IMR-90 (cell line): ENCODE measurements around the gene RAVER2. TPM values are rescaled to one million over a fixed set of nuclear protein-coding genes. Genes with fewer than 3 reads are reported as not detected.

Experiments
- ATAC-seq: fragments of 200-7000 bp; cut with Tn5 transposase; 2 replicates; pipeline ENCODE4 v1.9.1; 2020; ENCODE audit warnings: low read depth, mild to moderate bottlenecking, moderate library complexity
- BruUV-seq: library from RNA; stranded (reverse); fragments of 400-500 nt; replicated peaks from 2 replicates; lab custom pipeline; 2021; lab: Mats Ljungman, UMichigan
- CTCF ChIA-PET: fragments of 300-600 bp; formaldehyde crosslinking; extraction: SDS; loops from one replicate; lab custom pipeline; 2021; ENCODE audit warnings: antibody characterized with exemption; lab: Yijun Ruan, JAX
- POLR2A ChIA-PET: fragments of 300-600 bp; sonication (Branson Sonifier 250); formaldehyde crosslinking; loops from one replicate; lab custom pipeline; 2022; ENCODE audit warnings: antibody characterized with exemption; ENCODE audit not compliant: unreplicated experiment; lab: Charles Lee
- DNase-seq: peaks from one replicate; pipeline ENCODE4 v3.0.0; 2013
- H2AFZ ChIP-seq: replicated peaks from 2 replicates; pipeline ENCODE3; 2013; ENCODE audit warnings: low read length, mild to moderate bottlenecking; ENCODE audit not compliant: poor library complexity
- H2AK5ac ChIP-seq: 2 replicates; pipeline ENCODE4 v1.6.1; 2013; ENCODE audit warnings: low read depth, low read length, inconsistent platforms
- H2AK9ac ChIP-seq: replicated peaks from 2 replicates; pipeline ENCODE3; 2013; ENCODE audit warnings: mild to moderate bottlenecking, low read depth, low read length, moderate library complexity; ENCODE audit not compliant: poor library complexity
- H2BK120ac ChIP-seq: 2 replicates; pipeline ENCODE4 v1.6.1; 2013; ENCODE audit warnings: low read depth, low read length, inconsistent platforms
- H2BK15ac ChIP-seq: 3 replicates; pipeline ENCODE4 v1.6.1; 2013; ENCODE audit warnings: low read depth, low read length, inconsistent platforms
- H2BK20ac ChIP-seq: 2 replicates; pipeline ENCODE4 v1.6.1; 2013; ENCODE audit warnings: low read depth, mild to moderate bottlenecking, inconsistent platforms, low read length, moderate library complexity
- H2BK5ac ChIP-seq: 2 replicates; pipeline ENCODE4 v1.6.1; 2013; ENCODE audit warnings: mild to moderate bottlenecking, low read depth, low read length, inconsistent platforms; ENCODE audit not compliant: poor library complexity, severe bottlenecking
- H3K14ac ChIP-seq: replicated peaks from 2 replicates; pipeline ENCODE4 v1.6.1; 2013; ENCODE audit warnings: low read depth, low read length, inconsistent platforms
- H3K18ac ChIP-seq: 2 replicates; pipeline ENCODE4 v1.6.1; 2013; ENCODE audit warnings: low read depth, low read length, control low read depth
- H3K23ac ChIP-seq: 2 replicates; pipeline ENCODE4 v1.6.1; 2013; ENCODE audit warnings: low read depth, low read length, inconsistent platforms
- H3K27ac ChIP-seq: 2 replicates; pipeline ENCODE4 v1.5.1; 2013; ENCODE audit warnings: mild to moderate bottlenecking, control low read depth, low read length; ENCODE audit not compliant: insufficient read depth
- H3K27me3 ChIP-seq: 2 replicates; pipeline ENCODE4 v1.6.1; 2013; ENCODE audit warnings: low read length; ENCODE audit not compliant: control insufficient read depth, insufficient read depth
- H3K36me3 ChIP-seq: 2 replicates; pipeline ENCODE4 v1.6.1; 2013; ENCODE audit warnings: low read length, mixed read lengths; ENCODE audit not compliant: control insufficient read depth, insufficient read depth
- H3K4ac ChIP-seq: 2 replicates; pipeline ENCODE4 v1.6.1; 2013; ENCODE audit warnings: low read depth, low read length, inconsistent platforms
- H3K4me1 ChIP-seq: 2 replicates; pipeline ENCODE4 v1.6.1; 2013; ENCODE audit warnings: low read length, mixed read lengths; ENCODE audit not compliant: control insufficient read depth, insufficient read depth
- H3K4me2 ChIP-seq: 2 replicates; pipeline ENCODE4 v1.6.1; 2013; ENCODE audit warnings: low read depth, mild to moderate bottlenecking, control low read depth, low read length, moderate library complexity
- H3K4me3 ChIP-seq: 2 replicates; pipeline ENCODE4 v1.5.1; 2013; ENCODE audit warnings: low read depth, mild to moderate bottlenecking, control low read depth, low read length, moderate library complexity; ENCODE audit not compliant: insufficient read depth
- H3K56ac ChIP-seq: 2 replicates; pipeline ENCODE4 v1.6.1; 2013; ENCODE audit warnings: low read length, inconsistent platforms; ENCODE audit not compliant: insufficient read depth; ENCODE audit errors: extremely low read depth
- H3K79me1 ChIP-seq, 2 experiments: 2 replicates each; pipeline ENCODE4 v1.6.1; 2013; ENCODE audit warnings: low read length in 2 of 2, inconsistent platforms in 1 of 2, low read depth in 1 of 2
- H3K9ac ChIP-seq: 2 replicates; pipeline ENCODE4 v1.6.1; 2013; ENCODE audit warnings: low read depth, low read length, control low read depth
- H3K9me1 ChIP-seq: 2 replicates; pipeline ENCODE4 v1.6.1; 2013; ENCODE audit warnings: low read length, inconsistent platforms; ENCODE audit not compliant: insufficient read depth
- H3K9me3 ChIP-seq: 2 replicates; pipeline ENCODE4 v1.6.1; 2013; ENCODE audit warnings: low read length; ENCODE audit not compliant: control insufficient read depth, insufficient read depth
- H4K20me1 ChIP-seq: 2 replicates; pipeline ENCODE4 v1.6.1; 2013; ENCODE audit warnings: low read length, inconsistent platforms; ENCODE audit not compliant: insufficient read depth
- H4K5ac ChIP-seq: 2 replicates; pipeline ENCODE4 v1.6.1; 2013; ENCODE audit warnings: mild to moderate bottlenecking, low read depth, low read length, control low read depth
- H4K8ac ChIP-seq, 2 experiments: 2 replicates each; pipeline ENCODE4 v1.6.1; 2013; ENCODE audit warnings: low read depth in 2 of 2, low read length in 2 of 2, control low read depth in 1 of 2, inconsistent platforms in 1 of 2
- H4K91ac ChIP-seq: 2 replicates; pipeline ENCODE4 v1.6.1; 2013; ENCODE audit warnings: low read depth, low read length, inconsistent platforms; ENCODE audit not compliant: insufficient read depth
- BHLHE40 ChIP-seq: fragments of 150-350 bp; IDR thresholded peaks from 2 replicates; pipeline ENCODE4 v1.6.1; 2016; ENCODE audit warnings: mild to moderate bottlenecking, low read depth, low read length
- CEBPB ChIP-seq: IDR thresholded peaks from 2 replicates; pipeline ENCODE4 v1.6.1; 2012; ENCODE audit warnings: low read depth, low read length, improper control_type of control experiment
- CHD1 ChIP-seq: IDR thresholded peaks from 2 replicates; pipeline ENCODE4 v1.6.1; 2012; ENCODE audit warnings: low read depth, low read length, improper control_type of control experiment
- MAFK ChIP-seq: IDR thresholded peaks from 2 replicates; pipeline ENCODE4 v1.6.1; 2012; ENCODE audit warnings: low read depth, low read length, improper control_type of control experiment
- MAZ ChIP-seq: IDR thresholded peaks from 2 replicates; pipeline ENCODE4 v1.6.1; 2012; ENCODE audit warnings: low read depth, mild to moderate bottlenecking, low read length, improper control_type of control experiment, moderate library complexity, borderline replicate concordance
- NFE2L2 ChIP-seq: fragments of 150-350 bp; IDR thresholded peaks from 2 replicates; pipeline ENCODE4 v1.6.1; 2016; ENCODE audit warnings: low read depth, mild to moderate bottlenecking, low read length
- POLR2A ChIP-seq: IDR thresholded peaks from 2 replicates; pipeline ENCODE4 v1.6.1; 2012; ENCODE audit warnings: mild to moderate bottlenecking, low read depth, low read length
- RAD21 ChIP-seq: IDR thresholded peaks from 2 replicates; pipeline ENCODE4 v1.6.1; 2012; ENCODE audit warnings: low read length, improper control_type of control experiment
- RCOR1 ChIP-seq: IDR thresholded peaks from 2 replicates; pipeline ENCODE4 v1.6.1; 2012; ENCODE audit warnings: mild to moderate bottlenecking, low read length, improper control_type of control experiment; ENCODE audit not compliant: insufficient replicate concordance
- RFX5 ChIP-seq: IDR thresholded peaks from 2 replicates; pipeline ENCODE4 v1.8.0; 2012; ENCODE audit warnings: low read depth, mild to moderate bottlenecking, low read length, moderate library complexity
- SMC3 ChIP-seq: fragments of 150-350 bp; IDR thresholded peaks from 2 replicates; pipeline ENCODE4 v1.6.1; 2016; ENCODE audit warnings: low read depth, mild to moderate bottlenecking, antibody characterized with exemption, low read length, moderate library complexity
- WGBS, 2 experiments: methylation state at CpG; one replicate each; pipeline versions ENCODE4 v1.1.5 to v1.1.7; 2013; ENCODE audit warnings: missing lambda C conversion rate in 2 of 2; ENCODE audit not compliant: insufficient read length in 1 of 2; ENCODE audit errors: extremely low coverage in 2 of 2; 5-methylcytosine and 5-hydroxymethylcytosine counted together
- dilution Hi-C: fragments of 300-500 bp; cut with HindIII; formaldehyde crosslinking; loops from one replicate; pipeline ENCODE4 v1.14.3; 2018; ENCODE audit warnings: low sequenced_read_pairs; ENCODE audit not compliant: unreplicated experiment
- in situ Hi-C: fragments of 300-500 bp; cut with MboI; formaldehyde crosslinking; loops from 3 replicates; pipeline ENCODE4 v1.14.3; 2019; ENCODE audit warnings: low sequenced_read_pairs, inconsistent platforms, mixed read lengths
- intact Hi-C: fragments of 100-400 bp; cut with micrococcal nuclease; formaldehyde crosslinking; loops from 2 replicates; pipeline ENCODE4 v1.10.0; 2022
- polyA plus RNA-seq, 3 experiments: library from polyadenylated mRNA; depleted of rRNA; stranded (reverse); fragments of >200 nt; gene quantifications; 2 replicates each; pipeline ENCODE4 v1.2.3, GENCODE V29; 2012; ENCODE audit warnings: low replicate concordance in 1 of 3
- total RNA-seq: library from RNA; depleted of rRNA; stranded (reverse); fragments of >200 nt; gene quantifications from 2 replicates; pipeline ENCODE4 v1.2.3, GENCODE V29; 2012
- TF ChIP-seq, protein P1 (sequence below): fragments of 150-350 bp; IDR thresholded peaks from 2 replicates; pipeline ENCODE4 v1.6.1; 2016; ENCODE audit warnings: low read depth, mild to moderate bottlenecking, low read length, moderate library complexity, borderline replicate concordance
- TF ChIP-seq, protein P2 (sequence below): fragments of 150-350 bp; IDR thresholded peaks from 2 replicates; pipeline ENCODE4 v1.6.1; 2017; ENCODE audit warnings: mild to moderate bottlenecking, antibody characterized with exemption, low read length, low read depth
- TF ChIP-seq, protein P3 (sequence below): conservative IDR thresholded peaks from 2 replicates; pipeline ENCODE4 v1.5.1; 2012; ENCODE audit warnings: mild to moderate bottlenecking, low read depth, low read length, improper control_type of control experiment

The RAVER2 gene
- total and polyA plus RNA-seq, 2 of the 4 experiments (the other 2 are of a cell fraction) = 3.7 to 6.1 TPM

DNA sequence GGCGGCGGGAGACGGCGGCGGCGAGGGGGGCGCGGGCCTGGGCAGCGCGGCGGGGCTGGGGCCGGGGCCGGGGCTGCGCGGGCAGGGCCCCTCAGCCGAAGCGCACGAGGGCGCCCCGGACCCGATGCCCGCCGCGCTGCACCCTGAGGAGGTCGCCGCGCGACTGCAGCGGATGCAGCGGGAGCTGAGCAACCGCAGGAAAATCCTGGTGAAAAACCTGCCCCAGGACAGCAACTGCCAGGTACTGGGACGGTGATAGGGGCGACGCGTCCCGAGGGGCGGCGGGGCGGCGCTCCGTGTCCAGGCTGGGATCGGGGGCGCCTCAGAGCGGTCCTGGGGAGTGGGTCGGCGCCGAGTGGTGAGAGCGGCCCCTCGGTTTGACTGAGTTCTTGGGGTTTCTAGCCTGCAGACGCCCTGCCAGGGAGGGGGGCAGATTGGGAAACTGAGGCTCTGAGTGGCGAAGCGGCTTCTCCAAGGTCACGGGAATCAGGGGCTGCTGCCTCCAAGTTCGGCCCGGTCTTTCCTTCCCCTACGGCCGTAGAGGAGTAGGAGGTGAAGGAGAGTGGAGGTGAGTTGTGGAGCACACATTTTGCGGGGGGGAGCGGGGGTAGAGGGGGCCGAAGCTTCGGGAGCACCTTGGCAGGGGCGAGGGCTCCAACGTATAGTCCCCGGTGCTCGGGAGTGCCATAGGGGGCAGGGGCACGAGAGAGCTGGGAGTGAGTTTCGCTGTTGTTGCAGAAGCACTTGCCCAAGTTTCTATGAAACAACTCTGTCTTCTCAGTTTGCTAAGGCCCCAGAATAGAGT lies 508 bp downstream of the RAVER2 start:
- WGBS, 2 experiments = 3% methylated on average over 27 of the region's 67 CpGs; no CpG with 5 or more reads in 1 of the 2 experiments
- Histone ChIP-seq H3K23ac (no peak overlapping the region; the same call in 1 of the 2 replicates), H2AK5ac (no peak overlapping the region), H4K5ac (no peak overlapping the region), H2BK5ac (no peak overlapping the region), H2AK9ac (peak overlapping the region; percentile 80), H4K8ac (no peak overlapping the region; a peak in 1 of 4 replicates), H3K9ac (peak overlapping the region; percentile 61), H2BK15ac (no peak overlapping the region), H3K4ac (no peak overlapping the region; the same call in 1 of the 2 replicates), H2BK120ac (no peak overlapping the region), H3K4me1 (no peaks in the 10 kb centered on the region), H3K9me1 (no peaks in the 10 kb centered on the region), H3K79me1 (no peaks in the 10 kb centered on the region; a peak in 1 of 4 replicates), H3K27ac (peak overlapping the region; percentile 12; the same call in 1 of the 2 replicates), H3K4me2 (peak overlapping the region; percentile 59), H3K36me3 (no peaks in the 10 kb centered on the region), H3K4me3 (peak overlapping the region; percentile 68), H4K20me1 (no peaks in the 10 kb centered on the region), H3K18ac (no peak overlapping the region), H2BK20ac (no peak overlapping the region), H3K14ac (0 out of 2 replicates have a peak overlapping the region, but pooled peaks have one; percentile 68), H2AFZ (peak overlapping the region; percentile 87), H4K91ac (no peak overlapping the region), H3K56ac (no peak overlapping the region), H3K27me3 (no peaks in the 10 kb centered on the region), H3K9me3 (no peaks in the 10 kb centered on the region)
- DNase-seq (no peak), ATAC-seq (peak; percentile 33; the same call in 1 of the 2 replicates)
- BruUV-seq = no TSS peak
- ChIA-PET CTCF (interaction anchor here (1.3 kb wide), 1 partner anchor 16 kb away, joined by 3 read pairs; no protein-coding TSS in a partner anchor), POLR2A (no interaction called here)
- intact Hi-C loops (loop anchor here (1.0 to 2.0 kb wide), 2 partner anchors 59 to 79 kb away; no protein-coding TSS in a partner anchor), in situ Hi-C loops (no loop called here), dilution Hi-C loops (no loop called here)
- no peak for TF ChIP-seq RCOR1
- TF ChIP-seq, protein P1, sequence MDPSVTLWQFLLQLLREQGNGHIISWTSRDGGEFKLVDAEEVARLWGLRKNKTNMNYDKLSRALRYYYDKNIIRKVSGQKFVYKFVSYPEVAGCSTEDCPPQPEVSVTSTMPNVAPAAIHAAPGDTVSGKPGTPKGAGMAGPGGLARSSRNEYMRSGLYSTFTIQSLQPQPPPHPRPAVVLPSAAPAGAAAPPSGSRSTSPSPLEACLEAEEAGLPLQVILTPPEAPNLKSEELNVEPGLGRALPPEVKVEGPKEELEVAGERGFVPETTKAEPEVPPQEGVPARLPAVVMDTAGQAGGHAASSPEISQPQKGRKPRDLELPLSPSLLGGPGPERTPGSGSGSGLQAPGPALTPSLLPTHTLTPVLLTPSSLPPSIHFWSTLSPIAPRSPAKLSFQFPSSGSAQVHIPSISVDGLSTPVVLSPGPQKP = no peak
- TF ChIP-seq SMC3 = no peak
- no peak for TF ChIP-seq POLR2A
- TF ChIP-seq CEBPB = no peak
- TF ChIP-seq NFE2L2 = no peak
- TF ChIP-seq CHD1 = no peak
- no peak for TF ChIP-seq MAFK
- no peak for TF ChIP-seq MAZ
- TF ChIP-seq RAD21 = no peak
- TF ChIP-seq, protein P2, sequence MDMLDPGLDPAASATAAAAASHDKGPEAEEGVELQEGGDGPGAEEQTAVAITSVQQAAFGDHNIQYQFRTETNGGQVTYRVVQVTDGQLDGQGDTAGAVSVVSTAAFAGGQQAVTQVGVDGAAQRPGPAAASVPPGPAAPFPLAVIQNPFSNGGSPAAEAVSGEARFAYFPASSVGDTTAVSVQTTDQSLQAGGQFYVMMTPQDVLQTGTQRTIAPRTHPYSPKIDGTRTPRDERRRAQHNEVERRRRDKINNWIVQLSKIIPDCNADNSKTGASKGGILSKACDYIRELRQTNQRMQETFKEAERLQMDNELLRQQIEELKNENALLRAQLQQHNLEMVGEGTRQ = no peak
- TF ChIP-seq BHLHE40 = no peak
- TF ChIP-seq, protein P3, sequence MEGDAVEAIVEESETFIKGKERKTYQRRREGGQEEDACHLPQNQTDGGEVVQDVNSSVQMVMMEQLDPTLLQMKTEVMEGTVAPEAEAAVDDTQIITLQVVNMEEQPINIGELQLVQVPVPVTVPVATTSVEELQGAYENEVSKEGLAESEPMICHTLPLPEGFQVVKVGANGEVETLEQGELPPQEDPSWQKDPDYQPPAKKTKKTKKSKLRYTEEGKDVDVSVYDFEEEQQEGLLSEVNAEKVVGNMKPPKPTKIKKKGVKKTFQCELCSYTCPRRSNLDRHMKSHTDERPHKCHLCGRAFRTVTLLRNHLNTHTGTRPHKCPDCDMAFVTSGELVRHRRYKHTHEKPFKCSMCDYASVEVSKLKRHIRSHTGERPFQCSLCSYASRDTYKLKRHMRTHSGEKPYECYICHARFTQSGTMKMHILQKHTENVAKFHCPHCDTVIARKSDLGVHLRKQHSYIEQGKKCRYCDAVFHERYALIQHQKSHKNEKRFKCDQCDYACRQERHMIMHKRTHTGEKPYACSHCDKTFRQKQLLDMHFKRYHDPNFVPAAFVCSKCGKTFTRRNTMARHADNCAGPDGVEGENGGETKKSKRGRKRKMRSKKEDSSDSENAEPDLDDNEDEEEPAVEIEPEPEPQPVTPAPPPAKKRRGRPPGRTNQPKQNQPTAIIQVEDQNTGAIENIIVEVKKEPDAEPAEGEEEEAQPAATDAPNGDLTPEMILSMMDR = no peak
- no peak for TF ChIP-seq RFX5
